Measurements from ENCODE around the gene ERO1B. TPM values are rescaled to one million over a fixed set of nuclear protein-coding genes. Genes with fewer than 3 reads are reported as not detected.

ERO1B gene
- total RNA-seq, 2 experiments from 2014 or later: 1.9 to 2.0 TPM

DNA sequence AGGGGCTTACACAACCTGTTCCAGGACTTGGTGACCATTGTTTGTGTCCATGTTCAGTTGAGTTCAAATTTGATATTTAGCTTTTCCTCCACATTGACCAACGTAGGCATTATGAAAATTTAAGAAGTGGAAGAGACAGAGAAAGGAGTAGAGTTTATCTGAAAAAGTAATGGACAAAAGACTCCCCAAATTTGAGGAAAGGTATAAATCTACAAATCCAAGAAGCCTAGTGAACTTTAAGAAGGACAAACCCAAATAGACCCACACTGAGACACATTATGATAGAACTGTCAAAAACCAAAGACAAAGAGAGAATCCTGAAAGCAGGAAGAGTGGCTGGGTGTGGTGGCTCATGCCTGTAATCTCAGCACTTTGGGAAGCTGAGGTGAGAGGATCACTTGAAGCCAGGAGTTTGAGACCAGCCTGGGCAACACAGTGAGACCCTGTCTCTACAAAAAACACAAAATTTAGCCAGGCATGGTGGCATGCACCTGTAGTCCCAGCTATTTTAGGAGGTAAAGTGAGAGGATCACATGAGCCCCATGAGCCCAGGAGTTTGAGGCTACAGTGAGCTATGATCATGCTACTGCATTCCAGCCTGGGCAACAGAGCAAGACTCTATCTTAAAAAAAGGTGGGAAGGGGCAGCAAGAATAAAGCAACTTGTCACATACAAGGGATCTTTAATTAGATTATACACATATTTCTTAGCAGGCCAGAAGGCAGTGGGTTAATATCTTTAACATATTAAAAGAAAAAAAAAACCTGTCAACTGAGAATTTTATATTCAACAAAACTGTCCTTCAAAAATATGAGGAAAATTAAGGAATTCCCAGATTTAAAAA lies 41.0 kb upstream of the ERO1B start:
- Mint-ChIP-seq H3K4me1 (ENCODE audit: low read depth) (no peaks in the 10 kb centered on the region), H3K36me3 (ENCODE audit: low read depth) (peaks cover 3% of the 10 kb centered on the region), H3K9me3 (peaks cover 21% of the 10 kb centered on the region), H3K27me3 (no peaks in the 10 kb centered on the region), H3K4me3 (no peak overlapping the region), H3K27ac (no peak overlapping the region)
- TF ChIP-seq, protein P1, sequence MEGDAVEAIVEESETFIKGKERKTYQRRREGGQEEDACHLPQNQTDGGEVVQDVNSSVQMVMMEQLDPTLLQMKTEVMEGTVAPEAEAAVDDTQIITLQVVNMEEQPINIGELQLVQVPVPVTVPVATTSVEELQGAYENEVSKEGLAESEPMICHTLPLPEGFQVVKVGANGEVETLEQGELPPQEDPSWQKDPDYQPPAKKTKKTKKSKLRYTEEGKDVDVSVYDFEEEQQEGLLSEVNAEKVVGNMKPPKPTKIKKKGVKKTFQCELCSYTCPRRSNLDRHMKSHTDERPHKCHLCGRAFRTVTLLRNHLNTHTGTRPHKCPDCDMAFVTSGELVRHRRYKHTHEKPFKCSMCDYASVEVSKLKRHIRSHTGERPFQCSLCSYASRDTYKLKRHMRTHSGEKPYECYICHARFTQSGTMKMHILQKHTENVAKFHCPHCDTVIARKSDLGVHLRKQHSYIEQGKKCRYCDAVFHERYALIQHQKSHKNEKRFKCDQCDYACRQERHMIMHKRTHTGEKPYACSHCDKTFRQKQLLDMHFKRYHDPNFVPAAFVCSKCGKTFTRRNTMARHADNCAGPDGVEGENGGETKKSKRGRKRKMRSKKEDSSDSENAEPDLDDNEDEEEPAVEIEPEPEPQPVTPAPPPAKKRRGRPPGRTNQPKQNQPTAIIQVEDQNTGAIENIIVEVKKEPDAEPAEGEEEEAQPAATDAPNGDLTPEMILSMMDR (IDR thresholded peaks at IDR 0.05): no peak
- ATAC-seq (no peak), DNase-seq (no peak)
- ChIA-PET CTCF (interaction anchor here (1.5 kb wide), 1 partner anchor 21 kb away, joined by 3 read pairs; no protein-coding TSS in a partner anchor), POLR2A (interaction anchor here (1.0 kb wide), 1 partner anchor 158 kb away, joined by 3 read pairs; no protein-coding TSS in a partner anchor)
- intact Hi-C loops (cut with micrococcal nuclease): no loop called here

DNA sequence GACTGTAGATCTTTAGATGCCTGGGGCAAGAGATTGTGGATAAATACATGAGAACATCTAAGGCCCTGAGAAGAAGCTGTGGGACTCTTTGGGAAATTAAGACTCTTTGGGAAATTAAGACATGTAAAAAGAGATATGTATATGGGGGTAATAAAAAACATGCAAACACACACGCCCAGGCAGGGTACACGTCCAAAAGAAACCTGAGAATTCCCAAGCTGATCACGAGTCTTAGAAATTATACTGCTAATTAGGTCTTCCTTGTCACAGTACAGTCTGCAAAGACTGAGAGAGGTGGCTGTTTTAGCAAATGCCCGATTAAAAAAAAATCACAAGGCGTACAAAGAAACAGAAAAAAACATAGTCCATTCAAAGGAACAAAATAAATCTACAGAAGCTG lies 39.3 kb upstream of the ERO1B start:
- intact Hi-C loops (cut with micrococcal nuclease): no loop called here
- DNase-seq (no peak), ATAC-seq (no peak)
- TF ChIP-seq, protein P1 (IDR thresholded peaks at IDR 0.05): no peak
- Mint-ChIP-seq H3K36me3 (ENCODE audit: low read depth) (peaks cover 3% of the 10 kb centered on the region), H3K4me3 (no peak overlapping the region), H3K9me3 (peaks cover 21% of the 10 kb centered on the region), H3K27ac (no peak overlapping the region), H3K27me3 (no peaks in the 10 kb centered on the region), H3K4me1 (ENCODE audit: low read depth) (no peaks in the 10 kb centered on the region)
- ChIA-PET CTCF (interaction anchor here (1.5 kb wide), 1 partner anchor 23 kb away, joined by 3 read pairs; no protein-coding TSS in a partner anchor), POLR2A (no interaction called here)

DNA sequence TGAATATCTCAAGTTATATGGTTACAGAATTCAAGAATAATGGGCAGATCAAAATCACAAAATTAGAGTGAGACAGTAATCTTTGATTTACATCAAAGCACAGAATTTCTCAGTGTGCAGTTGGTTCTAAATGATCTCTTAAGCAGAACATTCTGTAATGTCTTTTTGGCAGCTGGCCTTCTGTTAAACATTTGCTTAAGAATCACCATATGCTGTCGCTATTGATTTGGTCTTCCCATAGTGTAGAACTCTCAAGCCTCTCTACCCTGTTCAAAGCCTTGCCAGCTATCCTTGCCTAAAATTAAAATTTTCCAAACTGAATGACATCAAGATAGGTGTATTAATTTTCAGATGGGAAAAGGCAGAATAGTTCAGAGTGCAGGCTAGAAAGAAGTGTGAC lies 38.9 kb upstream of the ERO1B start:
- no peak overlapping the region for H3K27ac Mint-ChIP-seq
- DNase-seq (no peak), ATAC-seq (no peak)
- H3K36me3 Mint-ChIP-seq (ENCODE audit: low read depth): peaks cover 3% of the 10 kb centered on the region
- H3K4me1 Mint-ChIP-seq (ENCODE audit: low read depth): no peaks in the 10 kb centered on the region
- POLR2A ChIA-PET: no interaction called here
- CTCF ChIA-PET: no interaction called here
- no peak overlapping the region for H3K4me3 Mint-ChIP-seq
- no peaks in the 10 kb centered on the region for H3K27me3 Mint-ChIP-seq
- TF ChIP-seq, protein P1 (IDR thresholded peaks at IDR 0.05): no peak
- intact Hi-C loops (cut with micrococcal nuclease): no loop called here
- peaks cover 21% of the 10 kb centered on the region for H3K9me3 Mint-ChIP-seq

DNA sequence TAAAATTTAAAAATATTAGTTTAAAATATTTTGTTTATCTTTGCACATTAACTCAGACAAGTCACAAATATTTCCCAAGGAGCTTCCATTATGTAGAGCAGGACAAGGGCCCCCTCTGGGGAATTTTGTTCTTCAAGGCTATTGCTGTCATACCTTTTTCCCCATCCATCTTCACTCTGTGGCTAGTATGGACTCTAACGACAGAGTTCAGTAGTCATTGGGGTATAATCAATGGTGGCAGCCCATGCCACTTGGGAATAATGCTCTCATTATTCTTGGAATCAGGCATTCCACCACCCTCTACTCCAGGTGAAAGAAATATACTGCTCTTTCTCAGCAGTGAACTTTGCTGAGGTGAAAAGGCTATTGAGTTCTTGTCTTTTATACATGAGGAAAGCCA lies 38.5 kb upstream of the ERO1B start:
- no peak overlapping the region for H3K4me3 Mint-ChIP-seq
- CTCF ChIA-PET: no interaction called here
- H3K4me1 Mint-ChIP-seq (ENCODE audit: low read depth): no peaks in the 10 kb centered on the region
- ATAC-seq (no peak), DNase-seq (no peak)
- TF ChIP-seq, protein P1 (IDR thresholded peaks at IDR 0.05): no peak
- H3K27me3 Mint-ChIP-seq: no peaks in the 10 kb centered on the region
- POLR2A ChIA-PET: no interaction called here
- intact Hi-C loops (cut with micrococcal nuclease): no loop called here
- peaks cover 3% of the 10 kb centered on the region for H3K36me3 Mint-ChIP-seq (ENCODE audit: low read depth)
- no peak overlapping the region for H3K27ac Mint-ChIP-seq
- peaks cover 21% of the 10 kb centered on the region for H3K9me3 Mint-ChIP-seq

DNA sequence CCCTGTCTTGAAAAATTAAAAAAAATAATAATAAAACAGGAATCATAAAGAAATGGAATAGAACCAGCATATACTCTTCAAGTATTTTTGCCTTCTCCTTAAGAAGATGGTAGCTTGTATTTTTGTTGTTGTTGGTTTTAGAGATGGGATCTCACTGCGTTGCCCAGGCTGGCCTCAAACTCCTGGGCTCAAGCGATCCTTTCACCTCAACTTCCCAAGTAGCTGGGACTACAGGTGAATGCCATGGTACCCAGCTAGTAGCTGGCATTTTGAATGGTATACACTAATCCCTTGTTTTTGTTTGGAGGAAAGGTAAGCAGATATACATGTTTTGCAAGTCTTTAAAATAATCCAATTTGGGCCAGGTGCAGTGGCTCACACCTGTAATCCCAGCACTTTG lies 34.7 kb upstream of the ERO1B start:
- CTCF ChIA-PET: no interaction called here
- POLR2A ChIA-PET: no interaction called here
- H3K36me3 Mint-ChIP-seq (ENCODE audit: low read depth): no peaks in the 10 kb centered on the region
- intact Hi-C loops (cut with micrococcal nuclease): no loop called here
- H3K27me3 Mint-ChIP-seq: no peaks in the 10 kb centered on the region
- ATAC-seq (no peak), DNase-seq (no peak)
- no peaks in the 10 kb centered on the region for H3K4me1 Mint-ChIP-seq (ENCODE audit: low read depth)
- no peak overlapping the region for H3K4me3 Mint-ChIP-seq
- TF ChIP-seq, protein P1 (IDR thresholded peaks at IDR 0.05): no peak
- no peak overlapping the region for H3K27ac Mint-ChIP-seq
- peaks cover 4% of the 10 kb centered on the region for H3K9me3 Mint-ChIP-seq

Measured in activated CD8-positive, alpha-beta T cell treated with anti-CD3 and anti-CD28 coated beads for 36 hours (primary cell).